ENCODE data around the gene GPRASP3.

DNA sequence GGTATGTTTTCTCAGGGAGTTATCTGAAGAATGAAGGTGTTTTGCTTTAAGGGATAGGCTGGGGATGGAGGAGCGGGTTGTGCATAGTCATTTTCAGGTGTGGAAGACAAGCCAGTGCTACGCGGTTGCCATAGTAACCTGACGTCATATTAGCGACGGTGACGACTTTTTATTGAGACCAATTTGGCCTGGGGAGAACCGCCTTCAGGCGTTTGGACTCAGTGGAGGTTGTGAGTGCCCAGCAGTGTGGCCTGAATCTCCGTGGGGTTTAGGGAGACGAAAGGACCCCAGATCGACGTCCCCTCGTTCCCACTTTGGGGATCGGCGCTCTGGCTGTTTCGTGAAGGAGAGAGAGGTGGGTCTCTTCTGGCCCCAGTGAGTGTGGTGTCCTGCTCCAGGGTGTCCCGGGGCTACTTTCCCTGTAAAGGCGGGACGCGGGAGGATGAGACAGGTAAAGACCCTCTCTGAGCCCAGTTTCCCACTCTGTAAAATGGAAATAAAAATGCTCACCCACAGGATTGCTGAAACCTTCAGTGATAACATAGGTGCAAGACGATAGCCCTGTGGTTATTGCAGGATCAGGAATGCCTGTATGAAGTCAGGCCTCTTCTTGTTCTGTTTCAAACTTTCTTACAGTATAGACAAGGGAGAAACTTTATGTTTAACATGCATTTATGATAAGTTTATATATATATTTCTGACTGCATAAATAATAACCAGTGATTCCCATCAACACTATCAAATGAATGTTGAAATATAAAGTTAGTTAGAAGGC, 48.6 kb downstream of the GPRASP3 start:
- no peak for TF ChIP-seq POLR2A (IDR thresholded peaks at IDR 0.05)
- TF ChIP-seq CTCF (IDR thresholded peaks at IDR 0.05 in 8 of 11, conservative IDR thresholded peaks at IDR 0.05 in 3 of 11): no peak
- peak; percentile 39 to 67 (median 61) for TF ChIP-seq POLR2AphosphoS5 (IDR thresholded peaks at IDR 0.05)
